ENCODE results near the gene TCF23. TPM values are rescaled to one million over a fixed set of nuclear protein-coding genes. Genes with fewer than 3 reads are reported as not detected.
"Not testable (repeated sequence)": the region's sequence is repeated elsewhere in the genome, so short reads cannot be mapped to it uniquely, and the experiment has no call there.

TCF23 gene
- not detected for total RNA-seq

DNA sequence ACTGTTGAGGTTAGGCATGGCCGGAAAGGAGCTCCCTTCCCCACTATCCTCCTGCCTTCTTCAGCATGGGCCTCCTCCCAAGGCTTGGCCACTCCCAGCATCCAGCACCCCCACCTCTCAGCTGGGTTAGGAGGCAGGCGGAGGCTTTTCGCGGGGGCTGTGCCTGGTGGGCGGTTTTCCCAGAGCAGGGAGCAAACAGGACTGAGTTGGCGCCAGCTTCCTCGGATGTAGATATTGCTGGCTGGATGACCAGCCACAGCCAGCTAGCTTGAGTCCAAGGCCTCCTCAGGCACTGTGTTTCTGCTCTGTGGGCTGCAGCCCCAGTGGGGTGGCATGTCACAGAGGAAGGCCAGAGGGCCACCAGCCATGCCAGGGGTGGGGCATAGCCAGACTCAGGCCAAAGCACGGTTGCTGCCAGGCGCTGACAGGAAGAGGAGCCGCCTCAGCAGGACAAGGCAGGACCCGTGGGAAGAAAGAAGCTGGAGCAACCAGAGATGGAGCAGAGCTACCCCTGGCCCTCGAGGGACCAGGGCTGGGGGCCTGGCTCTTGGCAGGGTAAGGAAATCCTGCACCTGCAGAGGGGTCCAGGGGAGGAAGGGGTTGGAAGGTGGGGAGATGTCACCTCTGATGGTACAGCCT is at the start of gene TCF23:
TSS of gene TCF23 (plus strand) at position 204 of the 639 bp plus-strand sequence. CDS start at position 334, 130 bp downstream.
- DNase-seq = no peak

- DNase-seq = no peak
These were observed 49.4 kb upstream of the TCF23 start for GRCh38 chr2:27099334-27099955.

DNA sequence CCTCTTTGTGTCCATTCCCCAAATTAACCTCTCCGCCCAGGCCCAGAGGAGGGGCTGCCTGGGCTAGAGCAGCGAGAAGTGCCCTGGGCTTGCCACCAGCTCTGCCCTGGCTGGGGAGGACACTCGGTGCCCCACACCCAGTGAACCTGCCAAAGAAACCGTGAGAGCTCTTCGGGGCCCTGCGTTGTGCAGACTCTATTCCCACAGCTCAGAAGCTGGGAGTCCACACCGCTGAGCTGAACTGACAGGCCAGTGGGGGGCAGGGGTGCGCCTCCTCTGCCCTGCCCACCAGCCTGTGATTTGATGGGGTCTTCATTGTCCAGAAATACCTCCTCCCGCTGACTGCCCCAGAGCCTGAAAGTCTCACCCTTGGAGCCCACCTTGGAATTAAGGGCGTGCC is 48.8 kb upstream of the TCF23 start:
- DNase-seq = no peak

- DNase-seq = no peak
These were observed 46.5 kb upstream of the TCF23 start for GRCh38 chr2:27102329-27102728.

GRCh38 chr2:27105981-27106380 is 42.8 kb upstream of the TCF23 start:
- DNase-seq = no peak

- no peak for DNase-seq
These were observed 40.6 kb upstream of the TCF23 start for GRCh38 chr2:27108221-27108620.

DNA sequence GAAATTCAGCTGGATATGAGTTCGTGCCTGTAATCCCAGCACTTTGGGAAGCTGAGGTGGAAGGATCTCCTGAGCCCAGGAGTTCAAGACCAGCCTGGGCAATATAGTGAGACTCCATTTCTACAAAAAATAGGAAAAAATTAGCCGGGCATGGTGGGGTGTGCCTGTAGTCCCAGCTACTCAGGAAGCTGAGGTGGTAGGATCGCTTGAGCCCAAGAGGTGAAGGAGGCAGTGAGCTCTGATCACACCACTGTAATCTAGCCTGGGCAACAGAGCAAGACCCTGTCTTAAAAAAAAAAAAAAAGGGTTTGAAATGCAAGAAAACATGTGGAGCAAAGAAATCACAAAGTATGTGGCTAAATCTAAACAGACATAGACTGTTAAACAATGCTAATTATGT is 39.7 kb upstream of the TCF23 start:
- no peak for DNase-seq

DNA sequence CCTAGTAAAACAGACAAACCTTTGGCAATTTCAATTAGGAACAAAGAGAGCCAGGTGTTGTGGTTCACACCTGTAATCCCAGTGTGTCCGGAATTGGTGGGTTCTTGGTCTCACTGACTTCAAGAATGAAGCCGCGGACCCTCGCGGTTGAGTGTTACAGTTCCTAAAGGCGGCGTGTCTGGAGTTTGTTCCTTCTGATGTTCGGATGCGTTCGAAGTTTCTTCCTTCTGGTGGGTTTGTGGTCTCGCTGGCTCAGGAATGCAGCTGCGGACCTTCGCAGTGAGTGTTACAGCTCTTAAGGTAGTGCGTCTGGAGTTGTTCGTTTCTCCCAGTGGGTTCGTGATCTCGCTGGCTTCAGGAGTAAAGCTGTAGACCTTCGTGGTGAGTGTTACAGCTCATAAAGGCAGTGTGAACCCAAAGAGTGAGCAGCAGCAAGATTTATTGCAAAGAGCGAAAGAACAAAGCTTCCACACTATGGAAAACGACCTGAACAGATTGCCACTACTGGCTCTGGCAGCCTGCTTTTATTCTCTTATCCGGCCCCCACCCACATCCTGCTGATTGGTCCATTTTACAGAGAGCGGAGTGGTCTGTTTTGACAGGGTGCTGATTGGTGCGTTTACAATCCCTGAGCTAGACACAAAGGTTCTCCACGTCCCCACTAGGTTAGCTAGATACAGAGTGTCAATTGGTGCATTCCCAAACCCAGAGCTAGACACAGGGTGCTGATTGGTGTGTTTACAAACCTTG is 38.0 kb upstream of the TCF23 start:
- not testable (repeated sequence) for DNase-seq

DNA sequence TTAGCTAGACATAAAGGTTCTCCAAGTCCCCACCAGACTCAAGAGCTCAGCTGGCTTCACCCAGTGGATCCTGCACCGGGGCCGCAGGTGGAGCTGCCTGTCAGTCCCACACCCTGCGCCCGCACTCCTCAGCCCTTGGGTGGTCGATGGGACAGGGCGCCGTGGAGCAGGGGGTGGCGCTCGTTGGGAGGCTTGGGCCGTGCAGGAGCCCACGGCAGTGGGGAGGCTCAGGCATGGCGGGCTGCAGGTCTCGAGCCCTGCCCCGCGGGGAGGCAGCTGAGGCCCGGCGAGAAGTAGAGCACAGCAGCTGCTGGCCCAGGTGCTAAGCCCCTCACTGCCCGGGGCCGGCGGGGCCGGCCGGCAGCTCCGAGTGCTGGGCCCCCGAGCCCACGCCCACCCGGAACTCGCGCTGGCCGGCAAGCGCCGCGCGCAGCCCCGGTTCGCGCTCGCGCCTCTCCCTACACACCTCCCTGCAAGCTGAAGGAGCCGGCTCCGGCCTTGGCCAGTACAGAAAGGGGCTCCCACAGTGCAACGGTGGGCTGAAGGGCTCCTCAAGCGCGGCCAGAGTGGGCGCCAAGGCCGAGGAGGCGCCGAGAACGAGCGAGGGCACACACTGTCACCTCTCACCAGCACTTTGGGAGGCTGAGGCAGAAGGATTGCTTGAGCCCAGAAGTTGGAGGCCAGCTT is 37.3 kb upstream of the TCF23 start:
- DNase-seq = not testable (repeated sequence)

GRCh38 chr2:27115519-27115918 is 33.3 kb upstream of the TCF23 start:
- no peak for DNase-seq

- no peak for DNase-seq
These were observed 30.7 kb upstream of the TCF23 start for GRCh38 chr2:27117995-27118524.

DNA sequence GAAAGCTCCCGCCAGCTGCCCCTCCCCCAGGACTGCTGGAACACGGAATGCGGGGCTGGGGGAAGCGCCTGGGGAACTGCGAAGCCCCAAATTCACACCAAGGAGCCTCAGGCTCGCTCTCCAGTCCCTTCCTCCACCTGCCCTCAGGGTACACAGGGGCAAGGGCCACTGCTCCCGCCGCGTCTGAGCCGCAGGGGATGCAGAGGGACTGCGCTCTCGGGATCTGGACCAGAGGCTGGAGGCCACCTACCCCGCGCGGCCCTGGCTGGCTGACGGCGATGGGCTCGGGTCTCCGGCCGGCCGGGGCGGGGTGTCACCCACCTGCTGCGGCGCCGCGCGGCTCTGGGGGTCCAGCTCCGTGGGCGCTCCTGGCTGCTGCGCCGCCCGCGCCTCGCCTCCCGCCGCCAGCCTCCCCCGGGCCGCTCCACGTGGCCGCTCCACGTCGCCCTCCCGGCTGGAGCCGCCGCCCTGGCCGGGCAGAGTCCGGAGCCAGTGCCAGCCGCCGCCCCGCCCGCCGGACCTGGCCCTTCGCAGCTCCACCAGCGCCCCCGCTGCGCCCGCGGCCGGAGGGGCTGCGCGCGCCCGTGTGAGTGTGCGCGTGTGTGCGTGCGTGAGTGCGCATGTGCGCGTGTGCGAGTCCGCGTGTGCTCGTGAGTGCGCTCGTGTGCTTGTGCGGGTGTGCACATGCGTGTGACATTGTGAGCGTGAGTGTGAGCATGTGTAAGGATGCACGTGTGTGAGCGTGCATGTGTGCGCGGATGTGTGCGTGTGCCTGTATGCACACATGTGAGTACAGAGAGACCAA is 30.1 kb upstream of the TCF23 start, which contains the start of gene CGREF1:
TSS of gene CGREF1 (minus strand) at position 604 of the 805 bp plus-strand sequence. CDS start 14,762 bp downstream, outside the sequence.
- no peak for DNase-seq

- DNase-seq = not testable (repeated sequence)
These were observed 29.5 kb upstream of the TCF23 start for GRCh38 chr2:27119330-27119670.

DNA sequence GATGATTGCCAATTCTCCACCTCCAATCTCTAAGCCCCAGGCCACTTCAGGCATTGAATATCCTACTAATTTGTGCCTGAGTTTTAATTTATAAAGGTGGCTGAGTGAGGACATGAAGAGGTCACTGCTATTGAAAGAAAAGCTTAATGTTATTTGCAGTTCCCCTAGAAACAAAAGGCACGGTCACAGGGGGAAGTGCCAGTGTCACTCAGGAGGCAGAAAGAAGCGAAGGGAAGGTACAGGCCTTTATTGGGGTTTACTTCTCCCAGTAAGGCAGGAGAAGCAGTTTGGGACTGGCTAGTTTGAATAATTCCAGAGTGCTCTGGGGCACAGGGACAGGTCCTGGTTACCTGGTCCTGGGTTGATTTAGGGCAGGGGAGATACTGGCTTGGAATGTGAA is 26.9 kb upstream of the TCF23 start:
- DNase-seq = no peak

GRCh38 chr2:27122791-27123190 is 26.0 kb upstream of the TCF23 start:
- DNase-seq = no peak

DNA sequence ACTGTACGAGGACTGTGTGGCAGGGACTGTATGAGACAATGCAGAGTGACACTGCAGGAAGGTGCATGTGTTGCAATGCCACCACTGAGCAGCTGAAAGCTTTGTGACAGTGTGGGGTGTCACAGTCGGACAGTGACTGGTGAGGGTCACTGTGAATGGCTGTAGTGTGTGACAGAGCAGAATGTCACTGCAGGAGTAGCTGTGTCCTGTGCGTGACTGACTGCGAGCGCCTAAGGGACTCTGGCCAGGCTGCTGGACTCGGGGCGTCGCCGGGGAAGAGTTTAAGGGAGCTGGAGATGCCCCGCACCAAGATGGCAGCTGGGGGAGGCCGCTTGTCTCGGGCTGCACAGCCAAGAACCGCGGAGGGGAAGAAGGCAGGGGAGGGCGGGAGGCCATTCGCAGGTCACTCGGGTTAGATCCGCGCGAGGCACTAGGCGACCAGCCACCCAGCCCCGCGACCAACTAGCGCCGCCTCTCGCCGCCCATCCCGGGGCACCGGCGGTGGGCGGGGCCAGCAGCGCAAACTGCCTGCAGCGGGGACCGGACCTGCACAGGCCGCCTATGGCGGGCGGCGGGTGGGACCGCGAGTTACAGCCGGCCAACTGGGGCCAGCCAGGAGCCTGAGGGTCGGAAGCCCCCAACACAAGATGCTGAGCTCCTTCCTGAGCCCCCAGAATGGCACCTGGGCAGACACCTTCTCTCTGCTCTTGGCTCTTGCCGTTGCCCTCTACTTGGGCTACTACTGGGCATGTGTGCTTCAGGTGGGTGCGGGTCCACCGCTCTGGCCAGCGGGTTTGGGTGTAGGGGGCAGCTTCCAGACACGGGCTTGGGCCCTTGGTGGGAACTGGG is 25.3 kb upstream of the TCF23 start, which contains the start of gene ABHD1:
TSS of gene ABHD1 (plus strand) at position 514 of the 849 bp plus-strand sequence. CDS start at position 648, 134 bp downstream.
- peak; percentile 37 for DNase-seq

GRCh38 chr2:27125104-27125503 is 23.7 kb upstream of the TCF23 start:
- DNase-seq = no peak

DNA sequence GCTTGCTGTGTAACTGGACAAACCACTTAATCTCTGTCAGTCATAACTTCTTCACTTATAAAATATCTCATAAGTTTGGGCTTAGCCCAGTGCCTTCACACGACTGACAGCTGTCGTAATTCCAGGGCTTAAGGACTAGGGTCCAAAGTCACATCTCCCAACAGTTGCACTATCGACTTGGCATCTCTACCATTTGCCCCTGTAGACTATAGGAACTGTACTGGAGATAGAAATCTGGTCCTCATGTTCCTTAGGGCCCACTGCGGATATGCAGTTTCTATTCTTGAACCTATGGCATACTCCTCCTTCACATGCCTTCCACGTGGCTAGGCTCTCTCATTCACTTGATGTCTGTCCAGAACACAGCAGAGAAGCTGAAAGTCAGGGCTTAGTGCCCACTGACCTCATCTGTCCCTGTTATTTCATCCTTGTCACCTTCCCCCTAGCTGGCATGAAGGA is 22.5 kb upstream of the TCF23 start:
- DNase-seq = no peak

DNA sequence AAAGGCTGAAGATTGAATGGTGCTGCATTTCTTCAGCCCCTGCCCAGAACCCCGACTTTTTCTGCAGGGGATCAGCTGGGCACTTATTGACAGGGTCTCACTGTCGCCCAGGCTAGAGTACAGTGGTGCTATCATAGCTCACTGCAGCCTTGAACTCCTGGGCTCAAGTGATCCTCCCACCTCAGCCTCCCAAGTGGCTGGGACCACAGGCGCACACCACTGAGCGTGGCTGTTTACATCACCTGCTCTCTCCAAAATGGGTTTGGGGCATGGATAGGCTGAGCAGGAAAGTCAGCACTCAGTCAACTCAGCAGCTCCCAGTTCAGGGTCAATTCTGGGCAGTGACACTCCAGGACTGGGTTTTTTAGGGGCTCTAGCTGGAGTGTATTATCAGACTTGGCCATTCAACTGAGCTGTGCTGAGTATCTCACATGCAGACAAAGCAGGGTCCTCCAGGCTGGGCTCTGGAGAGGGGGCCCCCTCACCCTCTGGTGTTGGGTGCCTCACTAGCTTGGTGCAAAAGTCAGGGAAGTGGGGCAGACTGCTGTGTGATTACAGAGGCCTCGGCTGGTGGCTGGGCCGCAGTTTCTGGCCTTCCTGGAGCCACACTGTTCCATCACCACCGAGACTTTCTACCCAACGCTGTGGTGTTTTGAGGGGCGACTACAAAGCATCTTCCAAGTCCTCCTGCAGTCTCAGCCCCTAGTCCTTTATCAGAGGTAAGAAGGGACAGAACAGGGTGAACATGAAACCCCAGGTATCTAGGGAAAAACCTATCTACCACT is 20.7 kb upstream of the TCF23 start:
- DNase-seq = no peak

Measured in tongue (tissue), 2 donors.